ENCODE measurements around the gene SYVN1.
A peak's percentile ranks its signal among the peaks of the same experiment; 100 is the strongest.
"Not testable (repeated sequence)": the region's sequence is repeated elsewhere in the genome, so short reads cannot be mapped to it uniquely, and the experiment has no call there.

Gene SYVN1

GRCh38 chr11:65134240-65134951 is at the start of gene SYVN1:
TSS of gene SYVN1 (minus strand) at chr11:65134519. CDS start at chr11:65133601, 918 bp downstream.
- DNase-seq, result peak; percentile 92

- no peak for DNase-seq
Observed at GRCh38 chr11:65183201-65183891, 49.0 kb upstream of the SYVN1 start.

- DNase-seq, result no peak
Observed at GRCh38 chr11:65182258-65183170, 48.2 kb upstream of the SYVN1 start.

- DNase-seq, result peak; percentile 70
Observed at GRCh38 chr11:65181569-65182257, 47.4 kb upstream of the SYVN1 start, which contains the start of gene CAPN1. TSS of gene CAPN1 (plus strand) at chr11:65181928. CDS start at chr11:65182702, 774 bp downstream.

- peak; percentile 70 for DNase-seq
Observed at GRCh38 chr11:65180877-65181568, 46.7 kb upstream of the SYVN1 start.

- DNase-seq, result not testable (repeated sequence)
Observed at GRCh38 chr11:65174571-65175010, 40.3 kb upstream of the SYVN1 start.

GRCh38 chr11:65172600-65172999 is 38.3 kb upstream of the SYVN1 start:
- DNase-seq, result no peak

- no peak for DNase-seq
Observed at GRCh38 chr11:65170058-65170534, 35.8 kb upstream of the SYVN1 start, which contains the start of gene SPDYC. TSS of gene SPDYC (plus strand) at chr11:65170233. CDS start at chr11:65171358, 1,125 bp downstream.

GRCh38 chr11:65169164-65169641 is 34.9 kb upstream of the SYVN1 start:
- DNase-seq, result no peak

GRCh38 chr11:65167656-65168055 is 33.3 kb upstream of the SYVN1 start:
- no peak for DNase-seq

GRCh38 chr11:65166893-65167292 is 32.6 kb upstream of the SYVN1 start:
- DNase-seq, result no peak

- no peak for DNase-seq
Observed at GRCh38 chr11:65165410-65166317, 31.3 kb upstream of the SYVN1 start.

GRCh38 chr11:65163684-65164083 is 29.4 kb upstream of the SYVN1 start:
- no peak for DNase-seq

GRCh38 chr11:65160643-65161042 is 26.3 kb upstream of the SYVN1 start:
- DNase-seq, result no peak

- DNase-seq, result no peak
Observed at GRCh38 chr11:65159012-65159411, 24.7 kb upstream of the SYVN1 start.

GRCh38 chr11:65157336-65157735 is 23.0 kb upstream of the SYVN1 start:
- no peak for DNase-seq

GRCh38 chr11:65156926-65157325 is 22.6 kb upstream of the SYVN1 start:
- no peak for DNase-seq

GRCh38 chr11:65156256-65156655 is 21.9 kb upstream of the SYVN1 start:
- DNase-seq, result no peak

- no peak for DNase-seq
Observed at GRCh38 chr11:65152122-65152521, 17.8 kb upstream of the SYVN1 start.

- DNase-seq, result no peak
Observed at GRCh38 chr11:65151331-65151899, 17.1 kb upstream of the SYVN1 start.

All from activated CD4-positive, CD25-positive, alpha-beta regulatory T cell treated with anti-CD3 and anti-CD28 coated beads, Interleukin-2, amount 50 U/mL, for 72 hours (primary cell).